Fibroblast of lung (primary cell): ENCODE results near the gene NOP14. TPM values are rescaled to one million over a fixed set of nuclear protein-coding genes. Genes with fewer than 3 reads are reported as not detected.

ENCODE experiments used
- DNase-seq, 2 donors: peaks; one replicate each; pipeline versions ENCODE4 v3.0.0 to v3.0.0-alpha.2; 2010; ENCODE audit warnings: low read depth in 2 of 2
- H2AFZ ChIP-seq: 2 replicates; pipeline ENCODE4 v1.5.1; 2012; ENCODE audit warnings: low read length, control low read depth, inconsistent platforms
- H3K27ac ChIP-seq: 2 replicates; pipeline ENCODE4 v1.5.1; 2011; ENCODE audit warnings: low read length, control low read depth; ENCODE audit not compliant: insufficient read depth
- H3K27me3 ChIP-seq: 2 replicates; pipeline ENCODE4 v1.5.1; 2011; ENCODE audit warnings: mild to moderate bottlenecking, low read length; ENCODE audit not compliant: control insufficient read depth, insufficient read depth
- H3K36me3 ChIP-seq: 2 replicates; pipeline ENCODE4 v1.5.1; 2011; ENCODE audit warnings: low read length; ENCODE audit not compliant: control insufficient read depth, insufficient read depth
- H3K4me1 ChIP-seq: 2 replicates; pipeline ENCODE4 v1.5.1; 2011; ENCODE audit warnings: low read length; ENCODE audit not compliant: control insufficient read depth, insufficient read depth; ENCODE audit errors: extremely low read depth
- H3K4me2 ChIP-seq: 2 replicates; pipeline ENCODE4 v1.5.1; 2011; ENCODE audit warnings: low read length, control low read depth; ENCODE audit not compliant: insufficient read depth; ENCODE audit errors: extremely low read depth
- H3K4me3 ChIP-seq, 4 experiments: fragments of 200-600 bp in 1 of 4; sonication (generic) in 1 of 4; replicated peaks in 1 of 4; 2 replicates each; pipeline ENCODE4 v1.5.1; 2011 to 2016; ENCODE audit warnings: low read length in 4 of 4, low read depth in 3 of 4, mild to moderate bottlenecking in 3 of 4, control low read depth in 2 of 4, inconsistent platforms in 1 of 4, mixed read lengths in 1 of 4; ENCODE audit not compliant: insufficient read depth in 1 of 4; ENCODE audit errors: control extremely low read depth in 1 of 4
- H3K79me2 ChIP-seq: 2 replicates; pipeline ENCODE4 v1.5.1; 2012; ENCODE audit warnings: mild to moderate bottlenecking, low read length, inconsistent platforms; ENCODE audit not compliant: control insufficient read depth, insufficient read depth
- H3K9ac ChIP-seq: 2 replicates; pipeline ENCODE4 v1.5.1; 2011; ENCODE audit warnings: mild to moderate bottlenecking, low read length, control low read depth; ENCODE audit not compliant: insufficient read depth
- H3K9me3 ChIP-seq: 2 replicates; pipeline ENCODE4 v1.5.1; 2012; ENCODE audit warnings: low read depth, low read length; ENCODE audit not compliant: control insufficient read depth, insufficient read depth
- H4K20me1 ChIP-seq: 2 replicates; pipeline ENCODE4 v1.5.1; 2011; ENCODE audit warnings: low read length; ENCODE audit not compliant: control insufficient read depth, insufficient read depth; ENCODE audit errors: extremely low read depth
- CTCF ChIP-seq, 2 donors: IDR thresholded peaks in 1 of 2; conservative IDR thresholded peaks in 1 of 2; 1 replicate in 1 of 2; 2 replicates in 1 of 2; pipeline ENCODE4 v1.5.1; 2011 to 2012; ENCODE audit warnings: low read length in 2 of 2, control low read depth in 1 of 2, inconsistent platforms in 1 of 2, low read depth in 1 of 2, mild to moderate bottlenecking in 1 of 2
- EZH2 ChIP-seq: IDR thresholded peaks from 2 replicates; pipeline ENCODE4 v1.5.1; 2012; ENCODE audit warnings: low read length, control low read depth, mild to moderate bottlenecking; ENCODE audit errors: missing control alignments
- polyA plus RNA-seq, 2 donors: library from polyadenylated mRNA; depleted of rRNA in 1 of 2; stranded (reverse) in 1 of 2; unstranded in 1 of 2; fragments of >200 nt; gene quantifications; 2 replicates each; pipeline ENCODE4 v1.2.1, GENCODE V29; 2011 to 2012; ENCODE audit warnings: missing spikeins in 1 of 2
- total RNA-seq: library from RNA; depleted of rRNA; stranded (reverse); fragments of >200 nt; gene quantifications from 2 replicates; pipeline ENCODE4 v1.2.1, GENCODE V29; 2014

NOP14 gene
- total and polyA plus RNA-seq, 2 donors (not counting 1 experiment from before 2014, with no cell fraction given): 13.1 to 16.7 TPM

- no peak overlapping the region for H3K9ac ChIP-seq
- H3K4me3 ChIP-seq: no peak overlapping the region
- peaks cover 4% of the 10 kb centered on the region for H3K79me2 ChIP-seq
- no peak for TF ChIP-seq EZH2
- no peak for TF ChIP-seq CTCF (conservative IDR thresholded peaks at IDR 0.05 in 1 of 2, IDR thresholded peaks at IDR 0.05 in 1 of 2; ENCODE audit: low read depth in 1 of 2, low read length in 2 of 2)
- H3K4me2 ChIP-seq: no peak overlapping the region
- no peaks in the 10 kb centered on the region for H3K9me3 ChIP-seq
- H3K4me1 ChIP-seq: no peaks in the 10 kb centered on the region
- H3K27me3 ChIP-seq: no peaks in the 10 kb centered on the region
- H4K20me1 ChIP-seq: no peaks in the 10 kb centered on the region
- DNase-seq: peak; percentile 65 to 73
- peaks cover 8% of the 10 kb centered on the region for H3K36me3 ChIP-seq
- no peak overlapping the region for H3K27ac ChIP-seq
- no peak overlapping the region for H2AFZ ChIP-seq
Observed at GRCh38 chr4:2891294-2891693, 71.9 kb downstream of the NOP14 start.

- Histone ChIP-seq H3K36me3 (peaks cover 13% of the 10 kb centered on the region), H4K20me1 (no peaks in the 10 kb centered on the region), H3K9ac (no peak overlapping the region), H3K79me2 (peaks cover 4% of the 10 kb centered on the region), H3K4me3 (no peak overlapping the region), H3K27me3 (no peaks in the 10 kb centered on the region), H2AFZ (no peak overlapping the region), H3K4me2 (no peak overlapping the region), H3K27ac (no peak overlapping the region), H3K9me3 (no peaks in the 10 kb centered on the region), H3K4me1 (no peaks in the 10 kb centered on the region)
- DNase-seq: peak in 1 of 2 donors; percentile 10
- no peak for TF ChIP-seq EZH2
- no peak for TF ChIP-seq CTCF (conservative IDR thresholded peaks at IDR 0.05 in 1 of 2, IDR thresholded peaks at IDR 0.05 in 1 of 2; ENCODE audit: low read depth in 1 of 2, low read length in 2 of 2)
Observed at GRCh38 chr4:2888886-2889285, 74.3 kb downstream of the NOP14 start.

Other genes starting within 250 kb of the NOP14 start
- gene TNIP2, start 207.1 kb downstream of the NOP14 start, total RNA-seq: 56.5 and 61.9 TPM in 2 replicates
- gene TNIP2, start 207.1 kb downstream of the NOP14 start, polyA plus RNA-seq: 19.2 and 21.8 TPM in 2 replicates
- gene SH3BP2, start 170.3 kb downstream of the NOP14 start, total RNA-seq: 8.6 and 9.5 TPM in 2 replicates
- 10.0 and 14.1 TPM in 2 replicates for gene SH3BP2, start 170.3 kb downstream of the NOP14 start, polyA plus RNA-seq
- 123 and 164 TPM in 2 replicates for gene ADD1, start 119.6 kb downstream of the NOP14 start, total RNA-seq
- 171 and 211 TPM in 2 replicates for gene ADD1, start 119.6 kb downstream of the NOP14 start, polyA plus RNA-seq
- gene GRK4, start 165 bp upstream of the NOP14 start, total RNA-seq: 5.9 and 6.9 TPM in 2 replicates
- gene GRK4, start 165 bp upstream of the NOP14 start, polyA plus RNA-seq: 4.0 and 4.4 TPM in 2 replicates
- gene HTT-AS, start 111.1 kb upstream of the NOP14 start, total RNA-seq: not detected in 2 replicates
- gene HTT-AS, start 111.1 kb upstream of the NOP14 start, polyA plus RNA-seq: not detected in 2 replicates
- 41.8 and 52.9 TPM in 2 replicates for gene HTT, start 111.3 kb upstream of the NOP14 start, total RNA-seq
- gene HTT, start 111.3 kb upstream of the NOP14 start, polyA plus RNA-seq: 13.2 and 19.2 TPM in 2 replicates